Measurements from ENCODE around the gene SCD5. TPM values are rescaled to one million over a fixed set of nuclear protein-coding genes. Genes with fewer than 3 reads are reported as not detected.
A peak's percentile ranks its signal among the peaks of the same experiment; 100 is the strongest.

Gene SCD5
- total RNA-seq, 2 donors from 2014 or later, result 51.4 TPM

GRCh38 chr4:82790060-82790660, 8.4 kb downstream of the SCD5 start:
- TF ChIP-seq CTCF (IDR thresholded peaks at IDR 0.05) (no peak), POLR2A (IDR thresholded peaks at IDR 0.05) (no peak)
- DNase-seq (no peak), ATAC-seq (no peak)
- Histone ChIP-seq H3K9me3 (no peaks in the 10 kb centered on the region), H3K36me3 (replicated peaks in 1 of 2; ENCODE audit: insufficient read depth in 1 of 2, low read depth in 2 of 2) (no peaks in the 10 kb centered on the region), H3K27ac (peak overlapping the region in 3 of 4 donors; percentile 1 to 51 (median 33)), H3K27me3 (no peaks in the 10 kb centered on the region), H3K4me3 (no peak overlapping the region), H3K4me1 (peaks cover 12% of the 10 kb centered on the region)
- intact Hi-C loops (cut with DNase I), result no loop called here
- WGBS, 2 donors, result 74 to 76% methylated on average over 7 to 8 of the region's 8 CpGs

- no peaks in the 10 kb centered on the region for H3K9me3 ChIP-seq
- H3K27me3 ChIP-seq, result no peaks in the 10 kb centered on the region
- 61% methylated on average over 7 of the region's 7 CpGs for WGBS, 2 donors
- H3K27ac ChIP-seq, result peak overlapping the region in 2 of 4 donors; percentile 1 to 51
- no peak overlapping the region for H3K4me3 ChIP-seq
- no peak for DNase-seq
- intact Hi-C loops (cut with DNase I), result no loop called here
- TF ChIP-seq POLR2A (IDR thresholded peaks at IDR 0.05), result no peak
- no peak for TF ChIP-seq CTCF (IDR thresholded peaks at IDR 0.05)
- ATAC-seq, result no peak
- H3K4me1 ChIP-seq, result peaks cover 12% of the 10 kb centered on the region
- no peaks in the 10 kb centered on the region for H3K36me3 ChIP-seq (replicated peaks in 1 of 2; ENCODE audit: insufficient read depth in 1 of 2, low read depth in 2 of 2)
Measured at GRCh38 chr4:82789025-82789776, 9.4 kb downstream of the SCD5 start.

- no peaks in the 10 kb centered on the region for H3K36me3 ChIP-seq (replicated peaks in 1 of 2; ENCODE audit: insufficient read depth in 1 of 2, low read depth in 2 of 2)
- H3K27me3 ChIP-seq, result no peaks in the 10 kb centered on the region
- H3K27ac ChIP-seq, result no peak overlapping the region
- H3K9me3 ChIP-seq, result no peaks in the 10 kb centered on the region
- 74 to 83% methylated on average over 4 of the region's 4 CpGs for WGBS, 2 donors
- peaks cover 15% of the 10 kb centered on the region for H3K4me1 ChIP-seq
- TF ChIP-seq CTCF (IDR thresholded peaks at IDR 0.05) (no peak), POLR2A (IDR thresholded peaks at IDR 0.05) (no peak)
- ATAC-seq, result no peak
- no peak for DNase-seq
- intact Hi-C loops (cut with DNase I), result no loop called here
- no peak overlapping the region for H3K4me3 ChIP-seq
Measured at GRCh38 chr4:82787342-82787741, 11.3 kb downstream of the SCD5 start.

GRCh38 chr4:82786828-82787227, 11.8 kb downstream of the SCD5 start:
- Histone ChIP-seq H3K9me3 (no peaks in the 10 kb centered on the region), H3K27ac (peak overlapping the region in 1 of 4 donors; percentile 42), H3K4me1 (peaks cover 15% of the 10 kb centered on the region), H3K27me3 (no peaks in the 10 kb centered on the region), H3K4me3 (no peak overlapping the region), H3K36me3 (replicated peaks in 1 of 2; ENCODE audit: insufficient read depth in 1 of 2, low read depth in 2 of 2) (no peaks in the 10 kb centered on the region)
- no peak for TF ChIP-seq POLR2A (IDR thresholded peaks at IDR 0.05)
- TF ChIP-seq CTCF (IDR thresholded peaks at IDR 0.05), result no peak
- intact Hi-C loops (cut with DNase I), result no loop called here
- WGBS, 2 donors, result 33 to 66% methylated on average over 4 of the region's 4 CpGs
- ATAC-seq (no peak), DNase-seq (no peak)
